Liver (tissue), 9 donors: ENCODE measurements around the gene ACTR3C. TPM values are rescaled to one million over a fixed set of nuclear protein-coding genes. Genes with fewer than 3 reads are reported as not detected.
"Not testable (repeated sequence)": the region's sequence is repeated elsewhere in the genome, so short reads cannot be mapped to it uniquely, and the experiment has no call there.

Experiments
- DNase-seq: peaks from one replicate; pipeline ENCODE4 v3.0.0-alpha.2; 2017; ENCODE audit warnings: low spot score
- H3K27ac ChIP-seq, 2 donors: one replicate each; pipeline ENCODE4 v1.7.0; 2013; ENCODE audit warnings: inconsistent platforms in 2 of 2, low read length in 2 of 2, control low read depth in 1 of 2, low read depth in 1 of 2, mild to moderate bottlenecking in 1 of 2
- H3K27me3 ChIP-seq, 4 donors: one replicate each; pipeline versions ENCODE4 v1.6.1 to v1.7.0; 2013; ENCODE audit warnings: low read length in 3 of 4, inconsistent platforms in 1 of 4, mild to moderate bottlenecking in 1 of 4, moderate library complexity in 1 of 4; ENCODE audit not compliant: control insufficient read depth in 4 of 4, insufficient read depth in 4 of 4
- H3K36me3 ChIP-seq, 4 donors: one replicate each; pipeline versions ENCODE4 v1.6.1 to v1.7.0; 2013; ENCODE audit warnings: low read length in 3 of 4, mild to moderate bottlenecking in 3 of 4, low read depth in 1 of 4, moderate library complexity in 1 of 4; ENCODE audit not compliant: control insufficient read depth in 4 of 4, insufficient read depth in 3 of 4
- H3K4me1 ChIP-seq, 4 donors: one replicate each; pipeline versions ENCODE4 v1.6.1 to v1.7.0; 2013; ENCODE audit warnings: low read length in 3 of 4, mild to moderate bottlenecking in 3 of 4, moderate library complexity in 1 of 4; ENCODE audit not compliant: control insufficient read depth in 4 of 4, insufficient read depth in 4 of 4
- H3K4me3 ChIP-seq, 3 donors: one replicate each; pipeline versions ENCODE4 v1.6.1 to v1.7.0; 2013; ENCODE audit warnings: low read length in 3 of 3, control low read depth in 1 of 3, low read depth in 1 of 3, mild to moderate bottlenecking in 1 of 3
- H3K9ac ChIP-seq, 2 donors: one replicate each; pipeline ENCODE4 v1.7.0; 2013; ENCODE audit warnings: low read length in 2 of 2, mild to moderate bottlenecking in 2 of 2, moderate library complexity in 2 of 2, control low read depth in 1 of 2, low read depth in 1 of 2
- H3K9me3 ChIP-seq, 4 donors: one replicate each; pipeline versions ENCODE4 v1.6.1 to v1.7.0; 2013; ENCODE audit warnings: low read length in 3 of 4; ENCODE audit not compliant: control insufficient read depth in 4 of 4
- ATF3 ChIP-seq: IDR thresholded peaks from 2 replicates; pipeline ENCODE4 v1.6.1; 2016; ENCODE audit warnings: antibody characterized with exemption
- CTCF ChIP-seq: fragments of 150-350 bp; IDR thresholded peaks from 2 replicates; pipeline ENCODE4 v1.5.1; 2017; ENCODE audit warnings: improper control_type of control experiment, low read depth, low read length; ENCODE audit not compliant: missing input control
- EGR1 ChIP-seq, 2 donors: IDR thresholded peaks; 2 replicates each; pipeline ENCODE4 v1.6.1; 2016 to 2018; ENCODE audit warnings: antibody characterized with exemption in 2 of 2, low read depth in 2 of 2
- FOXA1 ChIP-seq: IDR thresholded peaks from 2 replicates; pipeline ENCODE4 v1.6.1; 2016; ENCODE audit warnings: antibody characterized with exemption
- FOXA2 ChIP-seq: IDR thresholded peaks from 2 replicates; pipeline ENCODE4 v1.6.1; 2016; ENCODE audit warnings: antibody characterized with exemption
- GABPA ChIP-seq, 2 donors: IDR thresholded peaks in 1 of 2; conservative IDR thresholded peaks in 1 of 2; 2 replicates each; pipeline ENCODE4 v1.6.1; 2016; ENCODE audit warnings: antibody characterized with exemption in 2 of 2, mild to moderate bottlenecking in 1 of 2, moderate library complexity in 1 of 2
- HNF4A ChIP-seq, 2 donors: conservative IDR thresholded peaks; 2 replicates each; pipeline ENCODE4 v1.6.1; 2016; ENCODE audit warnings: antibody characterized with exemption in 2 of 2, mild to moderate bottlenecking in 2 of 2
- HNF4G ChIP-seq: IDR thresholded peaks from 2 replicates; pipeline ENCODE4 v1.6.1; 2016; ENCODE audit warnings: antibody characterized with exemption
- JUND ChIP-seq, 2 donors: IDR thresholded peaks; 2 replicates each; pipeline ENCODE4 v1.6.1; 2016; ENCODE audit warnings: antibody characterized with exemption in 2 of 2
- MAX ChIP-seq: IDR thresholded peaks from 2 replicates; pipeline ENCODE4 v1.6.1; 2016; ENCODE audit warnings: antibody characterized with exemption
- NR2F2 ChIP-seq: IDR thresholded peaks from 2 replicates; pipeline ENCODE4 v1.6.1; 2016; ENCODE audit warnings: antibody characterized with exemption
- RAD21 ChIP-seq, 2 donors: IDR thresholded peaks; 2 replicates each; pipeline ENCODE4 v1.6.1; 2016; ENCODE audit warnings: antibody characterized with exemption in 2 of 2, mild to moderate bottlenecking in 2 of 2
- REST ChIP-seq: IDR thresholded peaks from 2 replicates; pipeline ENCODE4 v1.6.1; 2016; ENCODE audit warnings: antibody characterized with exemption, mild to moderate bottlenecking
- RXRA ChIP-seq, 2 donors: IDR thresholded peaks; 2 replicates each; pipeline ENCODE4 v1.6.1; 2017 to 2018; ENCODE audit warnings: antibody characterized with exemption in 2 of 2, mild to moderate bottlenecking in 1 of 2
- SP1 ChIP-seq: IDR thresholded peaks from 2 replicates; pipeline ENCODE4 v1.6.1; 2018; ENCODE audit warnings: antibody characterized with exemption, mild to moderate bottlenecking
- TAF1 ChIP-seq: conservative IDR thresholded peaks from 2 replicates; pipeline ENCODE4 v1.6.1; 2016; ENCODE audit warnings: antibody characterized with exemption, mild to moderate bottlenecking
- YY1 ChIP-seq: IDR thresholded peaks from 2 replicates; pipeline ENCODE4 v1.6.1; 2016; ENCODE audit warnings: antibody characterized with exemption, mild to moderate bottlenecking
- ZBTB33 ChIP-seq: IDR thresholded peaks from 2 replicates; pipeline ENCODE4 v1.6.1; 2016; ENCODE audit warnings: antibody characterized with exemption
- WGBS: extraction: QIAGEN DNeasy Blood & Tissue Kit; methylation state at CpG from one replicate; pipeline ENCODE4 v1.1.7; 2013; 5-methylcytosine and 5-hydroxymethylcytosine counted together
- polyA plus RNA-seq, 2 donors: library from polyadenylated mRNA; stranded (reverse) in 1 of 2; unstranded in 1 of 2; fragments of 200-250 nt in 1 of 2; fragments of >200 nt in 1 of 2; fragmentation: Nextera tagmentation in 1 of 2; extraction: Ambion mirVana in 1 of 2; gene quantifications; one replicate each; pipeline versions ENCODE4 v1.2.1 to v1.2.3, GENCODE V29; 2013 to 2015
- total RNA-seq, 2 donors: library from RNA; depleted of rRNA; stranded (reverse); fragments of >200 nt; gene quantifications; one replicate each; pipeline ENCODE4 v1.2.3, GENCODE V29; 2014
- donor health status: healthy.
- donor health status: healthy.
- donor health status: healthy.
- donor health status: healthy.
- donor health status: healthy.

ACTR3C gene
- total and polyA plus RNA-seq, 4 donors: 3.0 to 61.7 (median 28.3) TPM

- H3K27me3 ChIP-seq: no peaks in the 10 kb centered on the region
- H3K4me1 ChIP-seq: no peaks in the 10 kb centered on the region
- H3K9ac ChIP-seq: no peak overlapping the region
- H3K27ac ChIP-seq: no peak overlapping the region
- no peak overlapping the region for H3K4me3 ChIP-seq
- H3K36me3 ChIP-seq: no peaks in the 10 kb centered on the region
- TF ChIP-seq CTCF (no peak), FOXA2 (no peak), RAD21 (IDR thresholded peaks at IDR 0.05) (no peak), JUND (IDR thresholded peaks at IDR 0.05) (no peak), TAF1 (no peak), EGR1 (IDR thresholded peaks at IDR 0.05; ENCODE audit: low read depth in 2 of 2) (no peak), MAX (no peak), FOXA1 (no peak)
- DNase-seq: no peak
- no peaks in the 10 kb centered on the region for H3K9me3 ChIP-seq
- 93% methylated on average over 9 of the region's 9 CpGs for WGBS
Measured at GRCh38 chr7:150307904-150308303, 15.4 kb downstream of the ACTR3C start.

GRCh38 chr7:150307129-150307528, 16.2 kb downstream of the ACTR3C start:
- DNase-seq: no peak
- no peak overlapping the region for H3K9ac ChIP-seq
- no peak overlapping the region for H3K4me3 ChIP-seq
- H3K9me3 ChIP-seq: no peaks in the 10 kb centered on the region
- no peak overlapping the region for H3K27ac ChIP-seq
- H3K4me1 ChIP-seq: no peaks in the 10 kb centered on the region
- TF ChIP-seq HNF4G (no peak), EGR1 (IDR thresholded peaks at IDR 0.05; ENCODE audit: low read depth in 2 of 2) (no peak), REST (no peak), ATF3 (no peak), SP1 (no peak), RXRA (IDR thresholded peaks at IDR 0.05) (no peak), FOXA2 (no peak), GABPA (IDR thresholded peaks at IDR 0.05 in 1 of 2, conservative IDR thresholded peaks at IDR 0.05 in 1 of 2) (no peak), YY1 (no peak), FOXA1 (no peak), ZBTB33 (no peak), RAD21 (IDR thresholded peaks at IDR 0.05) (no peak), MAX (no peak), JUND (IDR thresholded peaks at IDR 0.05) (no peak), TAF1 (no peak), CTCF (no peak), NR2F2 (no peak), HNF4A (conservative IDR thresholded peaks at IDR 0.05) (no peak)
- 86% methylated on average over 3 of the region's 3 CpGs for WGBS
- no peaks in the 10 kb centered on the region for H3K36me3 ChIP-seq
- no peaks in the 10 kb centered on the region for H3K27me3 ChIP-seq

GRCh38 chr7:150306377-150306776, 17.0 kb downstream of the ACTR3C start:
- WGBS: 88% methylated on average over 5 of the region's 5 CpGs
- not testable (repeated sequence) for H3K9ac ChIP-seq

More at GRCh38 chr7:150306377-150306776, 17.0 kb downstream of the ACTR3C start:
- not testable (repeated sequence) for DNase-seq, H3K4me3 ChIP-seq, H3K9me3 ChIP-seq, H3K27me3 ChIP-seq, H3K36me3 ChIP-seq, H3K27ac ChIP-seq, H3K4me1 ChIP-seq
